ENCODE results near the gene VTI1A.

Gene VTI1A

GRCh38 chr10:112791447-112791846 is 344.4 kb downstream of the VTI1A start:
- no peak for DNase-seq
- TF ChIP-seq POLR2A (IDR thresholded peaks at IDR 0.05; ENCODE audit: low read length) (no peak), GATA1 (IDR thresholded peaks at IDR 0.05; ENCODE audit: low read depth, low read length) (no peak)

- no peak for DNase-seq
- TF ChIP-seq GATA1 (IDR thresholded peaks at IDR 0.05; ENCODE audit: low read depth, low read length) (no peak), POLR2A (IDR thresholded peaks at IDR 0.05; ENCODE audit: low read length) (no peak)
Measured at GRCh38 chr10:112792487-112793201, 345.6 kb downstream of the VTI1A start.

GRCh38 chr10:112793202-112793921 is 346.3 kb downstream of the VTI1A start:
- no peak for DNase-seq
- TF ChIP-seq POLR2A (IDR thresholded peaks at IDR 0.05; ENCODE audit: low read length), result no peak
- no peak for TF ChIP-seq GATA1 (IDR thresholded peaks at IDR 0.05; ENCODE audit: low read depth, low read length)

- DNase-seq, result no peak
Measured at GRCh38 chr10:112794201-112794600, 347.2 kb downstream of the VTI1A start.

GRCh38 chr10:112795067-112795466 is 348.1 kb downstream of the VTI1A start:
- no peak for DNase-seq
- TF ChIP-seq GATA1 (IDR thresholded peaks at IDR 0.05; ENCODE audit: low read depth, low read length), result no peak
- TF ChIP-seq POLR2A (IDR thresholded peaks at IDR 0.05; ENCODE audit: low read length), result no peak

More at GRCh38 chr10:112794201-112794600, 347.2 kb downstream of the VTI1A start:
- no peak for TF ChIP-seq POLR2A (IDR thresholded peaks at IDR 0.05; ENCODE audit: low read length)

- DNase-seq, result no peak
Measured at GRCh38 chr10:112797197-112797596, 350.2 kb downstream of the VTI1A start.

GRCh38 chr10:112797855-112798254 is 350.8 kb downstream of the VTI1A start:
- DNase-seq, result no peak
- no peak for TF ChIP-seq POLR2A (IDR thresholded peaks at IDR 0.05; ENCODE audit: low read length)

More at GRCh38 chr10:112797197-112797596, 350.2 kb downstream of the VTI1A start:
- no peak for TF ChIP-seq GATA1 (IDR thresholded peaks at IDR 0.05; ENCODE audit: low read depth, low read length)
- no peak for TF ChIP-seq POLR2A (IDR thresholded peaks at IDR 0.05; ENCODE audit: low read length)

GRCh38 chr10:112799038-112799437 is 352.0 kb downstream of the VTI1A start:
- TF ChIP-seq GATA1 (IDR thresholded peaks at IDR 0.05; ENCODE audit: low read depth, low read length) (no peak), POLR2A (IDR thresholded peaks at IDR 0.05; ENCODE audit: low read length) (no peak)
- DNase-seq, result no peak

GRCh38 chr10:112799726-112800510 is 352.9 kb downstream of the VTI1A start:
- no peak for DNase-seq
- TF ChIP-seq GATA1 (IDR thresholded peaks at IDR 0.05; ENCODE audit: low read depth, low read length), result no peak
- TF ChIP-seq POLR2A (IDR thresholded peaks at IDR 0.05; ENCODE audit: low read length), result no peak

GRCh38 chr10:112801004-112801403 is 354.0 kb downstream of the VTI1A start:
- no peak for DNase-seq
- TF ChIP-seq POLR2A (IDR thresholded peaks at IDR 0.05; ENCODE audit: low read length), result no peak
- no peak for TF ChIP-seq GATA1 (IDR thresholded peaks at IDR 0.05; ENCODE audit: low read depth, low read length)

- DNase-seq, result no peak
- TF ChIP-seq POLR2A (IDR thresholded peaks at IDR 0.05; ENCODE audit: low read length) (no peak), GATA1 (IDR thresholded peaks at IDR 0.05; ENCODE audit: low read depth, low read length) (no peak)
Measured at GRCh38 chr10:112801748-112802147, 354.7 kb downstream of the VTI1A start.

- DNase-seq, result no peak
- TF ChIP-seq GATA1 (IDR thresholded peaks at IDR 0.05; ENCODE audit: low read depth, low read length) (no peak), POLR2A (IDR thresholded peaks at IDR 0.05; ENCODE audit: low read length) (no peak)
Measured at GRCh38 chr10:112802411-112803022, 355.5 kb downstream of the VTI1A start.

GRCh38 chr10:112803961-112804401 is 357.0 kb downstream of the VTI1A start:
- no peak for DNase-seq
- TF ChIP-seq GATA1 (IDR thresholded peaks at IDR 0.05; ENCODE audit: low read depth, low read length) (no peak), POLR2A (IDR thresholded peaks at IDR 0.05; ENCODE audit: low read length) (no peak)

- no peak for DNase-seq
Measured at GRCh38 chr10:112805254-112805590, 358.2 kb downstream of the VTI1A start.

More at GRCh38 chr10:112805254-112805590, 358.2 kb downstream of the VTI1A start:
- TF ChIP-seq POLR2A (IDR thresholded peaks at IDR 0.05; ENCODE audit: low read length) (no peak), GATA1 (IDR thresholded peaks at IDR 0.05; ENCODE audit: low read depth, low read length) (no peak)

Measured in erythroblast (primary cell).